NCI-H1436 (cell line): ENCODE results near the gene SPTBN2.

Source experiments
- DNase-seq: peaks from one replicate; lab custom pipeline; 2025; lab: John Stamatoyannopoulos, UW

The SPTBN2 gene

GRCh38 chr11:66728693-66729385, at the start of gene SPTBN2:
Gene SPTBN2, minus strand, starts transcription at chr11:66729216. Its CDS starts 7,976 bp downstream, at chr11:66721240.
- peak; percentile 28 for DNase-seq

- DNase-seq: no peak
Measured at GRCh38 chr11:66768818-66769217, 39.8 kb upstream of the SPTBN2 start.

- DNase-seq: no peak
Measured at GRCh38 chr11:66768088-66768521, 39.1 kb upstream of the SPTBN2 start.

GRCh38 chr11:66767666-66768065, 38.6 kb upstream of the SPTBN2 start:
- no peak for DNase-seq

- no peak for DNase-seq
Measured at GRCh38 chr11:66766681-66767080, 37.7 kb upstream of the SPTBN2 start.

- DNase-seq: no peak
Measured at GRCh38 chr11:66762088-66762487, 33.1 kb upstream of the SPTBN2 start.

GRCh38 chr11:66752148-66752547, 23.1 kb upstream of the SPTBN2 start:
- DNase-seq: no peak

- DNase-seq: no peak
Measured at GRCh38 chr11:66749091-66749490, 20.1 kb upstream of the SPTBN2 start.

GRCh38 chr11:66747480-66747879, 18.5 kb upstream of the SPTBN2 start:
- DNase-seq: no peak

GRCh38 chr11:66745356-66746235, 16.6 kb upstream of the SPTBN2 start:
- DNase-seq: peak; percentile 30

GRCh38 chr11:66744485-66745355, 15.7 kb upstream of the SPTBN2 start:
- DNase-seq: peak; percentile 85

- DNase-seq: no peak
Measured at GRCh38 chr11:66743271-66743968, 14.4 kb upstream of the SPTBN2 start.

GRCh38 chr11:66741153-66741552, 12.1 kb upstream of the SPTBN2 start:
- DNase-seq: no peak

GRCh38 chr11:66739983-66740382, 11.0 kb upstream of the SPTBN2 start:
- DNase-seq: no peak

GRCh38 chr11:66734215-66734614, 5.2 kb upstream of the SPTBN2 start:
- DNase-seq: no peak

- DNase-seq: no peak
Measured at GRCh38 chr11:66729447-66729846, 431 bp upstream of the SPTBN2 start.

GRCh38 chr11:66728038-66728692, 851 bp downstream of the SPTBN2 start:
- peak; percentile 62 for DNase-seq

- no peak for DNase-seq
Measured at GRCh38 chr11:66727282-66728037, 1.6 kb downstream of the SPTBN2 start.

- DNase-seq: no peak
Measured at GRCh38 chr11:66725647-66726046, 3.4 kb downstream of the SPTBN2 start.

GRCh38 chr11:66725114-66725513, 3.9 kb downstream of the SPTBN2 start:
- DNase-seq: no peak
